GM23338 (cell line): ENCODE data around the gene SFXN5.

Experiments used
- CTCF ChIP-seq, 2 experiments: fragments of 200-600 bp in 1 of 2; sonication (generic) in 1 of 2; conservative IDR thresholded peaks; 2 replicates each; pipeline versions ENCODE4 v1.5.1 to v1.6.1; 2016 to 2017; ENCODE audit warnings: antibody characterized with exemption in 2 of 2, low read depth in 2 of 2, mild to moderate bottlenecking in 2 of 2, moderate library complexity in 1 of 2
- EZH2 ChIP-seq: fragments of 200-600 bp; sonication (generic); IDR thresholded peaks from one replicate; pipeline ENCODE4 v1.8.0; 2017; ENCODE audit warnings: antibody characterized with exemption, mild to moderate bottlenecking, low read depth; ENCODE audit not compliant: unreplicated experiment
- EZH2phosphoT487 ChIP-seq: fragments of 200-600 bp; sonication (generic); IDR thresholded peaks from one replicate; pipeline ENCODE4 v1.8.1; 2018; ENCODE audit warnings: antibody characterized with exemption; ENCODE audit not compliant: unreplicated experiment
- JUNB ChIP-seq: IDR thresholded peaks from one replicate; pipeline ENCODE4 v1.6.1; 2016; ENCODE audit warnings: antibody characterized with exemption; ENCODE audit not compliant: unreplicated experiment
- POLR2AphosphoS5 ChIP-seq: IDR thresholded peaks from 2 replicates; pipeline ENCODE4 v1.6.1; 2016; ENCODE audit warnings: antibody characterized with exemption, low read depth
- TF ChIP-seq, protein P1 (sequence below): IDR thresholded peaks from one replicate; pipeline ENCODE4 v1.6.1; 2018; ENCODE audit warnings: antibody characterized with exemption; ENCODE audit not compliant: unreplicated experiment

GRCh38 chr2:72999729-73000725 is 71.5 kb downstream of the SFXN5 start:
- TF ChIP-seq EZH2 (no peak), POLR2AphosphoS5 (no peak), CTCF (conservative IDR thresholded peaks at IDR 0.05; ENCODE audit: low read depth in 2 of 2) (no peak), EZH2phosphoT487 (no peak), JUNB (no peak)
- TF ChIP-seq, protein P1, sequence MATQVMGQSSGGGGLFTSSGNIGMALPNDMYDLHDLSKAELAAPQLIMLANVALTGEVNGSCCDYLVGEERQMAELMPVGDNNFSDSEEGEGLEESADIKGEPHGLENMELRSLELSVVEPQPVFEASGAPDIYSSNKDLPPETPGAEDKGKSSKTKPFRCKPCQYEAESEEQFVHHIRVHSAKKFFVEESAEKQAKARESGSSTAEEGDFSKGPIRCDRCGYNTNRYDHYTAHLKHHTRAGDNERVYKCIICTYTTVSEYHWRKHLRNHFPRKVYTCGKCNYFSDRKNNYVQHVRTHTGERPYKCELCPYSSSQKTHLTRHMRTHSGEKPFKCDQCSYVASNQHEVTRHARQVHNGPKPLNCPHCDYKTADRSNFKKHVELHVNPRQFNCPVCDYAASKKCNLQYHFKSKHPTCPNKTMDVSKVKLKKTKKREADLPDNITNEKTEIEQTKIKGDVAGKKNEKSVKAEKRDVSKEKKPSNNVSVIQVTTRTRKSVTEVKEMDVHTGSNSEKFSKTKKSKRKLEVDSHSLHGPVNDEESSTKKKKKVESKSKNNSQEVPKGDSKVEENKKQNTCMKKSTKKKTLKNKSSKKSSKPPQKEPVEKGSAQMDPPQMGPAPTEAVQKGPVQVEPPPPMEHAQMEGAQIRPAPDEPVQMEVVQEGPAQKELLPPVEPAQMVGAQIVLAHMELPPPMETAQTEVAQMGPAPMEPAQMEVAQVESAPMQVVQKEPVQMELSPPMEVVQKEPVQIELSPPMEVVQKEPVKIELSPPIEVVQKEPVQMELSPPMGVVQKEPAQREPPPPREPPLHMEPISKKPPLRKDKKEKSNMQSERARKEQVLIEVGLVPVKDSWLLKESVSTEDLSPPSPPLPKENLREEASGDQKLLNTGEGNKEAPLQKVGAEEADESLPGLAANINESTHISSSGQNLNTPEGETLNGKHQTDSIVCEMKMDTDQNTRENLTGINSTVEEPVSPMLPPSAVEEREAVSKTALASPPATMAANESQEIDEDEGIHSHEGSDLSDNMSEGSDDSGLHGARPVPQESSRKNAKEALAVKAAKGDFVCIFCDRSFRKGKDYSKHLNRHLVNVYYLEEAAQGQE: no peak
